Stimulated activated CD8-positive, alpha-beta memory T cell treated with anti-CD3 and anti-CD28 coated beads, Interleukin-15, amount 100 ng/mL, for 48 hours (primary cell): ENCODE measurements around the gene PRKAR2A.

Experiments
- DNase-seq, 2 donors: peaks; one replicate each; pipeline ENCODE4 v3.0.0-alpha.2; 2020; ENCODE audit warnings: low read depth in 2 of 2

PRKAR2A gene

GRCh38 chr3:48847504-48848423 lies at the start of gene PRKAR2A:
PRKAR2A (minus strand) TSS chr3:48847874; CDS start chr3:48847596, 278 bp downstream.
- DNase-seq = peak; percentile 81 to 82

- no peak for DNase-seq
These were observed 49.3 kb upstream of the PRKAR2A start for GRCh38 chr3:48896936-48897335.

GRCh38 chr3:48894516-48894915 lies 46.8 kb upstream of the PRKAR2A start:
- DNase-seq = no peak

- no peak for DNase-seq
These were observed 43.9 kb upstream of the PRKAR2A start for GRCh38 chr3:48891606-48892005.

GRCh38 chr3:48885753-48886152 lies 38.1 kb upstream of the PRKAR2A start:
- DNase-seq = no peak

GRCh38 chr3:48881652-48882114 lies 34.0 kb upstream of the PRKAR2A start:
- no peak for DNase-seq

- DNase-seq = no peak
These were observed 33.3 kb upstream of the PRKAR2A start for GRCh38 chr3:48881006-48881405.

- no peak for DNase-seq
These were observed 32.3 kb upstream of the PRKAR2A start for GRCh38 chr3:48879994-48880377.

GRCh38 chr3:48879307-48879993 lies 31.8 kb upstream of the PRKAR2A start:
- no peak for DNase-seq

- no peak for DNase-seq
These were observed 30.0 kb upstream of the PRKAR2A start for GRCh38 chr3:48877671-48878070.

- no peak for DNase-seq
These were observed 15.4 kb upstream of the PRKAR2A start for GRCh38 chr3:48863122-48863521.

GRCh38 chr3:48859206-48859605 lies 11.5 kb upstream of the PRKAR2A start:
- no peak for DNase-seq

GRCh38 chr3:48858709-48859108 lies 11.0 kb upstream of the PRKAR2A start:
- no peak for DNase-seq

GRCh38 chr3:48857641-48858040 lies 10.0 kb upstream of the PRKAR2A start:
- DNase-seq = no peak

- DNase-seq = no peak
These were observed 8.8 kb upstream of the PRKAR2A start for GRCh38 chr3:48856469-48856868.

- DNase-seq = no peak
These were observed 8.2 kb upstream of the PRKAR2A start for GRCh38 chr3:48855681-48856447.

- no peak for DNase-seq
These were observed 4.5 kb upstream of the PRKAR2A start for GRCh38 chr3:48852151-48852550.

GRCh38 chr3:48851407-48851806 lies 3.7 kb upstream of the PRKAR2A start:
- no peak for DNase-seq

GRCh38 chr3:48848816-48849515 lies 1.3 kb upstream of the PRKAR2A start:
- DNase-seq = no peak

- peak; percentile 20 to 21 for DNase-seq
These were observed 596 bp downstream of the PRKAR2A start for GRCh38 chr3:48847053-48847503.

GRCh38 chr3:48845170-48845569 lies 2.5 kb downstream of the PRKAR2A start:
- DNase-seq = no peak
